Ascending aorta (tissue), 2 donors: ENCODE measurements around the gene ZNF441. TPM values are rescaled to one million over a fixed set of nuclear protein-coding genes. Genes with fewer than 3 reads are reported as not detected.
A peak's percentile ranks its signal among the peaks of the same experiment; 100 is the strongest.

Source experiments
- DNase-seq, 2 donors: peaks; one replicate each; pipeline ENCODE4 v3.0.0-alpha.2; 2019; ENCODE audit warnings: low spot score in 2 of 2
- H3K27ac ChIP-seq, 2 donors: fragments of 200-600 bp; sonication (generic); one replicate each; pipeline ENCODE4 v1.5.1; 2016 to 2017; ENCODE audit warnings: mild to moderate bottlenecking in 1 of 2
- H3K27me3 ChIP-seq: fragments of 200-600 bp; sonication (generic); one replicate; pipeline ENCODE4 v1.5.1; 2017
- H3K36me3 ChIP-seq, 2 donors: fragments of 200-600 bp; sonication (generic); one replicate each; pipeline ENCODE4 v1.5.1; 2016
- H3K4me1 ChIP-seq, 2 donors: fragments of 200-600 bp; sonication (generic); one replicate each; pipeline ENCODE4 v1.5.1; 2016 to 2017; ENCODE audit warnings: mild to moderate bottlenecking in 1 of 2
- H3K4me3 ChIP-seq, 2 donors: fragments of 200-600 bp; sonication (generic); one replicate each; pipeline ENCODE4 v1.5.1; 2016 to 2017; ENCODE audit warnings: mild to moderate bottlenecking in 1 of 2
- H3K9me3 ChIP-seq, 2 donors: fragments of 200-600 bp; sonication (generic); one replicate each; pipeline ENCODE4 v1.5.1; 2016
- intact Hi-C: fragments of 100-400 bp; cut with DNase I; formaldehyde crosslinking; loops from one replicate; pipeline ENCODE4 v1.15.1; 2023
- total RNA-seq: library from RNA; depleted of rRNA; stranded (reverse); fragments of >200 nt; gene quantifications from one replicate; pipeline ENCODE4 v1.1.0, GENCODE V29; 2016
- TF ChIP-seq, protein P1 (sequence below), 3 experiments: fragments of 200-600 bp in 2 of 3; fragments of 450-650 bp in 1 of 3; sonication (generic) in 2 of 3; IDR thresholded peaks; one replicate each; pipeline ENCODE4 v1.5.1; 2016 to 2019; ENCODE audit warnings: antibody characterized with exemption in 3 of 3, mild to moderate bottlenecking in 1 of 3, moderate library complexity in 1 of 3

Gene ZNF441
- total RNA-seq, 1 donor from 2014 or later: 0.85 TPM

DNA sequence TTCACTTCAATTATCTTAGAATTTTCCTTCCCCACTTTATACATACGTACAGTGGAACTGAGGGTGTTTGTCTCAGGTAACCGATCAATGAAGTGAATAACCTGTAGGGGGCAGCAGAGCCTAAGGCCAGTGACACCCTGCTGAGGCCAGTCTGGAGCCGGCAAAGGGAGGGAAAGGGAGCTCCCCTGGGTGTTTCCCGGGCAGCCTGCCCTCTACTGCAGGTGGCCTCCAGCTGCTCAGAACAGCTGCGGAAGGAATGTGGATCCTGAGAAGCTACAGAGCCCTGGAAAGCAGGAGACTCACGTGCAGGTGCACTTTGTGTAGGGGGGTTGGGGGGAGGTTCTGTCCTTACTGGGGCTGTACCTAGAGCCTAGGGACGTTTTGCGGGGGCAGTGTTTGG lies 30.7 kb downstream of the ZNF441 start:
- H3K4me3 ChIP-seq: peak overlapping the region in 1 of 2 donors; percentile 71
- peaks cover 0 to 2% of the 10 kb centered on the region in 2 donors for H3K9me3 ChIP-seq
- peak overlapping the region in 1 of 2 donors; percentile 60 for H3K27ac ChIP-seq
- intact Hi-C loops: loop anchor here (1.0 to 5.0 kb wide), 4 partner anchors 31 to 265 kb away; partner anchors contain the start of genes ZNF441, ZNF69 and ZNF844
- no peaks in the 10 kb centered on the region for H3K27me3 ChIP-seq
- peak; percentile 23 to 85 for DNase-seq
- no peaks in the 10 kb centered on the region for H3K36me3 ChIP-seq
- TF ChIP-seq, protein P1, sequence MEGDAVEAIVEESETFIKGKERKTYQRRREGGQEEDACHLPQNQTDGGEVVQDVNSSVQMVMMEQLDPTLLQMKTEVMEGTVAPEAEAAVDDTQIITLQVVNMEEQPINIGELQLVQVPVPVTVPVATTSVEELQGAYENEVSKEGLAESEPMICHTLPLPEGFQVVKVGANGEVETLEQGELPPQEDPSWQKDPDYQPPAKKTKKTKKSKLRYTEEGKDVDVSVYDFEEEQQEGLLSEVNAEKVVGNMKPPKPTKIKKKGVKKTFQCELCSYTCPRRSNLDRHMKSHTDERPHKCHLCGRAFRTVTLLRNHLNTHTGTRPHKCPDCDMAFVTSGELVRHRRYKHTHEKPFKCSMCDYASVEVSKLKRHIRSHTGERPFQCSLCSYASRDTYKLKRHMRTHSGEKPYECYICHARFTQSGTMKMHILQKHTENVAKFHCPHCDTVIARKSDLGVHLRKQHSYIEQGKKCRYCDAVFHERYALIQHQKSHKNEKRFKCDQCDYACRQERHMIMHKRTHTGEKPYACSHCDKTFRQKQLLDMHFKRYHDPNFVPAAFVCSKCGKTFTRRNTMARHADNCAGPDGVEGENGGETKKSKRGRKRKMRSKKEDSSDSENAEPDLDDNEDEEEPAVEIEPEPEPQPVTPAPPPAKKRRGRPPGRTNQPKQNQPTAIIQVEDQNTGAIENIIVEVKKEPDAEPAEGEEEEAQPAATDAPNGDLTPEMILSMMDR (IDR thresholded peaks at IDR 0.05): peak; percentile 81 to 90 (median 83)
- H3K4me1 ChIP-seq: peaks cover 6 to 8% of the 10 kb centered on the region in 2 donors

DNA sequence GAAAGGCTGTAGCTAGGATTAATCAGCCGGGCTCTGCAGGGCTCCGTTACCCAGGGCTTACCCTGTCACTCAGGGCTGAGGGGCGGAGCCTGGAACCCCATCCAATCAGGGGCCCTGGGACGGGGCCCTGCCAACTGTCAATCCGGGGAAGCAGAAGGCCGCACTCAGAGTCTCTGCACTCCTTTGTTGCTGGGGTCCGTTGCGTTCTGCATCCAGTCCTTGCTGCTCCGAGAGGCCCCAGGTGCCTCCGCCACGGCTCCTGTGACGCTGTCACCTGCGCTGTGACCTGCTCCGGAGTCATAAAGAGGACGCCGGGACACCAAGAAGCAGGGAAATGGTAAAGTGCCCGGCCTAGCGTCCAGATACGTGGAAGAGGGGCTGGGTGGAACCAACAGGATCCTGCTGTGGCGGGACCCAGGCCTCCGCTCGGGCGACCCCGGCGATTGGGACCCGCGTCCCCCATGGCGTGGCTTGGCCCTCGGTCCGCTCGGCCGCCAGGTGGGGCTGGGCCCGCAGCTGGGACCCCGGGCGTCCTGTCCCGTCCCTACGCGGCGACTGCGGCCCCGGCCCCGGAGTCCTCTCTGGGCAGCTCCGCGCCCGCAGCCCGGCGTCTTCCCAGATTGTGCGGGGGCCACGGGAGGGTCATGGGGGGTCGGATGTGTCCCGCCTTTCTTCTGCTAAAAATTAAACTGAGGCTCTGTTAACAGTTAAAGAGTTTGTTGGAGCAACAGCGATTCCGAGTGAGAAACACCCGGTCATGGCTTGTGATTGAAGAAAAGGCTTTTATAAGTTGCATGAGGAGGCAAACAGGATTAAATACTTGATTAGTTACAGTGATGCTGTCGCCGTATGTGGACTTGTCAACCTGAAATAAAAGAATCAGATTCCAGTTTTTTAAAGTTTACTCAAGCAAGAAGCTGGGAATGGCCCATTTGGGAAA lies 31.9 kb downstream of the ZNF441 start, which contains the start of gene ZNF491:
Gene ZNF491 (plus strand): TSS at position 133 of the 940 bp plus-strand sequence. CDS start 7,431 bp downstream, outside the sequence.
- no peaks in the 10 kb centered on the region for H3K9me3 ChIP-seq
- peak; percentile 73 to 95 for DNase-seq
- H3K4me1 ChIP-seq: peaks cover 6 to 8% of the 10 kb centered on the region in 2 donors
- intact Hi-C loops: loop anchor here (1.0 to 5.0 kb wide), 6 partner anchors 16 to 342 kb away; partner anchors contain the start of genes ZNF20, ZNF440, ZNF69 and ZNF700
- TF ChIP-seq, protein P1 (IDR thresholded peaks at IDR 0.05): peak in 2 of 3 experiments; percentile 11 to 27
- peak within 1 kb of the TSS; percentile 71 to 72 for H3K4me3 ChIP-seq
- H3K27ac ChIP-seq: peak within 1 kb of the TSS; percentile 60 to 80
- no peaks in the 10 kb centered on the region for H3K36me3 ChIP-seq
- H3K27me3 ChIP-seq: no peaks in the 10 kb centered on the region

DNA sequence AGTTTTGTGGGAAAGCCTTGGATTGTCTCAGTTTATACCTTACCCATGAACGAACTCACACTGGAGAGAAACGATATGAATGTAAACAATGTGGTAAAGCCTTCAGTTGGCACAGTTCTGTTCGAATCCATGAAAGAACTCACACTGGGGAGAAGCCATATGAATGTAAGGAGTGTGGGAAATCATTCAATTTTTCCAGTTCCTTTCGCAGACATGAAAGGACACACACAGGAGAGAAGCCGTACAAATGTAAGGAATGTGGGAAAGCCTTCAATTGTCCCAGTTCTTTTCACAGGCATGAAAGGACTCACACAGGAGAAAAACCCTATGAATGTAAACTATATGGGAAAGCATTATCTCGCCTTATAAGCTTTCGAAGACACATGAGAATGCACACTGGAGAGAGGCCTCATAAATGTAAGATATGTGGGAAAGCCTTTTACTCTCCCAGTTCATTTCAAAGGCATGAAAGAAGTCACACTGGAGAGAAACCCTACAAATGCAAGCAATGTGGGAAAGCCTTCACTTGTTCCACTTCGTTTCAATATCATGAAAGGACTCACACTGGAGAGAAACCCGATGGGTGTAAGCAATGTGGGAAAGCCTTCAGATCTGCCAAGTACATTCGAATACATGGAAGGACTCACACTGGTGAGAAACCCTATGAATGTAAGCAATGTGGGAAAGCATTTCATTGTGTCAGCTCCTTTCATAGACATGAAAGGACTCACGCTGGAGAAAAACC lies 39.7 kb downstream of the ZNF441 start:
- TF ChIP-seq, protein P1 (IDR thresholded peaks at IDR 0.05): no peak
- no peak for DNase-seq
- H3K36me3 ChIP-seq: peaks cover 11 to 19% of the 10 kb centered on the region in 2 donors
- intact Hi-C loops: no loop called here
- H3K27me3 ChIP-seq: no peaks in the 10 kb centered on the region
- no peaks in the 10 kb centered on the region for H3K4me1 ChIP-seq
- H3K9me3 ChIP-seq: peaks cover 19 to 32% of the 10 kb centered on the region in 2 donors
- H3K27ac ChIP-seq: no peak overlapping the region
- H3K4me3 ChIP-seq: no peak overlapping the region

DNA sequence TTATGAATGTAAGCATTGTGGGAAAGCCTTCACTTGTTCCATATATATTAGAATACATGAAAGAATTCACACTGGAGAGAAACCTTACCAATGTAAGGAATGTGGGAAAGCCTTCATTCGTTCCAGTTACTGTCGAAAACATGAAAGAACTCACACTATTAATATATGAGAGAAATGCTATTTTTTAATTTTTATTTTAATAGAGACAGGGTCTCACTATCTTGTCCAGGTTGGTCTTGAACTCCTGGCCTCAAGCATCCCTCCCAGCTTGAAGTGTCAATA lies 40.2 kb downstream of the ZNF441 start:
- TF ChIP-seq, protein P1 (IDR thresholded peaks at IDR 0.05): no peak
- Histone ChIP-seq H3K9me3 (peaks cover 19 to 32% of the 10 kb centered on the region in 2 donors), H3K36me3 (peaks cover 11 to 19% of the 10 kb centered on the region in 2 donors), H3K4me1 (no peaks in the 10 kb centered on the region), H3K4me3 (no peak overlapping the region), H3K27ac (no peak overlapping the region), H3K27me3 (no peaks in the 10 kb centered on the region)
- no peak for DNase-seq
- intact Hi-C loops: no loop called here

DNA sequence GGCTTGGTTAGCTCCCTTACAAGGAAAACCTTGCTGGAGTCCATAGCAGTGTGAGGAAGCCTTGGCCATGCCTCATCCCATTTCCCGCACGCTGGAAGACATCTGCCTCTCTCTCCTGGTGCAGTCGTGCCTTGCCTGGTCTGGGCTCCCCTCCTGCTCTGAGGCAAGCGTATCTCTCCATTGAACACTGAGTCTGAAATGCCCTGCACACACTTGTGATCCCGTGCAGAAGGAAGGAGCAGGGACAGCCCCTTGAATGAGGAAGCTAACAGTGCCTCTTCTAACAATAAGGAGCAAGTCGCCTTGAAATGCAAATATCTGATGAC lies 46.9 kb downstream of the ZNF441 start:
- Histone ChIP-seq H3K27ac (no peak overlapping the region), H3K36me3 (no peaks in the 10 kb centered on the region), H3K9me3 (peaks cover 0 to 5% of the 10 kb centered on the region in 2 donors), H3K4me1 (peaks cover 0 to 3% of the 10 kb centered on the region in 2 donors), H3K27me3 (no peaks in the 10 kb centered on the region), H3K4me3 (peak overlapping the region; percentile 84 to 90)
- DNase-seq: no peak
- TF ChIP-seq, protein P1 (IDR thresholded peaks at IDR 0.05): no peak
- intact Hi-C loops: loop anchor here (1.0 to 5.0 kb wide), 5 partner anchors 15 to 174 kb away; partner anchors contain the start of genes ZNF439 and ZNF491
